NCI-H2107 treated with DMSO at 0.1 percent for 48 hours (cell line): ENCODE measurements around the gene TGFBRAP1.
A peak's percentile ranks its signal among the peaks of the same experiment; 100 is the strongest.

Experiments
- DNase-seq: peaks from one replicate; lab custom pipeline; 2025; ENCODE audit not compliant: unreplicated experiment; lab: John Stamatoyannopoulos, UW

The TGFBRAP1 gene

GRCh38 chr2:105239924-105240323 is 89.6 kb downstream of the TGFBRAP1 start:
- DNase-seq, result no peak

GRCh38 chr2:105238664-105239240 is 90.8 kb downstream of the TGFBRAP1 start:
- no peak for DNase-seq

DNA sequence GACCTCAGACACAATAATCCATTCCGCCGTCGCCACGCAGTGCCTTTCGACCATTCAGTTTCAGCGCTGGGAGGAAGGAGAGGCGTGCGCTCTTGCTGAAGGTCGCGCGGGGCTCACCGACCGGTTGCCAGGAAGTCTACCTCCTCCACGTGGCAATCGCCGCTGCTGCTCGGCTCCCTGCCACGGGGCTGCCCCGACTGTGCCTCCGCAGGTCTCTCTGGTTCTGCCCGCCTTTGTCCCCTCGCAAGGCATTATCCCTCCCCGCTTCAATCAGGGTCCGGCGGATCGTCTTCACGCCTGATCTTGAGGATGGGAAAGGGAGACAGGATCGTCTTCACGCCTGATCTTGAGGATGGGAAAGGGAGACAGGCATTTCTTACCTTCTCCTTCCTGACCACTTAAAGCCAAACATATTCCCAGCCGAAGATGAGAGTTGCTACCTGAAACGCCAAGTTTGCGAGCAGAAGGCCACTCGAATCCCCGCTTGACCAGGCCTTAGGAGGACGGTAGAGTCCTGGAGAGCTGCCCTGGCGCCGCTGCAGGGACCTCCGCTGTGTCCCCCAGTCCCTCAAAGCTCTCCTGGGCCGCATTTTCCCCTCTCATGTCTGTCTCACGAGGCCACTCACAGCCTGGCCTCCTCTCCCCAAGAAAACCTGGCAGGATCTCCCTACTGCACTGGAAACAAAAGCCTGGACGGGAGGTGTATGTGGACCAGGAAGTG is 92.3 kb downstream of the TGFBRAP1 start:
- DNase-seq, result no peak

DNA sequence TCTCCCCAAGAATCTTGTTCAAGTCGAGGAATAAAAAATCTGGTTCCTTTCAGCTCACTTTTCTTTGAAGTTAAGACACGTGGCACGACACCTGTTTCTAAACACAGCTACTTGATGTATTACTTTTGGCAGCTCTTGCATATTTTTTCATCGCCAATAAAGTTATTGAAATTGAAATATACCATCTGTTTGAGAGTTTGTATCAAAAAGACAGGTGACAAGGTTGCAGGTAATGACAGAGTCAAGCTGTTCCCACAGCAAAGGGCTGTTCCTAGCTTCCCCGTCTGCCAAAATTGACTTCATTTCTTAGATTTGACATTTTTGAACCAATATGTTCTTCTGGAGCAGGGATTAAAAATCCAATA is 93.5 kb downstream of the TGFBRAP1 start:
- DNase-seq, result no peak

DNA sequence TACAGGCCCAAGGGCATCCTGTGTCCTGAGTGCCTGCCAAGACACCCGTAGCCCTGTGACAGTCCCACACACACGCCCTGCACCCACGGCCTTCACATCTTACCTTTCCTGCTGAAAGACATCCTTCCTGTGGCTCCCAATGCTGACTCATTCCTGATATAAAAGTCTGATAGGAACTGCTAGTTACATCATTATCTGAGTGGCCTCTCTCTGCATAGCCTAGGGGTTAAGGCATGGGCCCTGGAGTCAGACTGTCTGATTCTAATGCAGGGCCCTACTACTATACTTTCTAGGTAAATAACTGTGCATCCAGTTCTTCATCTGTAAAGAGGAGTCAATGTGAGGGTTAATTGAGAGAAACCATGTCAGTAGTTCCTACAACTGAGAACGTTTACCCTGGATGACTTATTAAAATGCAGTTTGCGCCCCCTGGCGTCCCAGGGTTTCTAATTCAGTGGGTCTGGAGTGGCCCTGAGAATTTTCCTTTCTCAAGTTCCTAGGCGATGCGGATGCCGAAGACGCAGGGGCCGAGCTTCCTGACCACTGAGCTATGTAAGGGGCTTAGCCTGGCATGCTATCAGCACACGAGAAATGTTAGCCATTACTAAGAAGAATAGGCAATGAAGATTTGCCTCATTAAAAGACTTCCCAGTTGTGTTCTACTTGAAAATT is 94.0 kb downstream of the TGFBRAP1 start:
- peak; percentile 40 for DNase-seq

DNA sequence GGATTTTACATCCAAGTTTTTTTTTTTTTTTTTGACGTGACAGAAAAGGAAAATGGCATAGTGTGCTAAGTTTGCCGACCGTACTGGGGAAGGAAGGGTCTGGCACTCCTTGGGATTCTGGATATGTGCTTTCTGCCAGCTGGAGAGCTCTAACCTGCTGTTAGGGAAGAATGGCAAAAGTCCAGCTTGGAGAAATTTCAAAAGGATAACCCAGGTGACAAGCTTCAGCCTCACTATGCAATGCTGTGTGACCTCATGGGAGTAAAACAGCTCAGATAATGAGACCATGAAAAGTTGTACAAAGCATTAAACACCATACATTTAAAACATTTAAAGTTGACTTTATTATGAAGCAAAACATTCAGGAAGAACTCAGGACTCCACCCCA is 98.3 kb downstream of the TGFBRAP1 start:
- no peak for DNase-seq

DNA sequence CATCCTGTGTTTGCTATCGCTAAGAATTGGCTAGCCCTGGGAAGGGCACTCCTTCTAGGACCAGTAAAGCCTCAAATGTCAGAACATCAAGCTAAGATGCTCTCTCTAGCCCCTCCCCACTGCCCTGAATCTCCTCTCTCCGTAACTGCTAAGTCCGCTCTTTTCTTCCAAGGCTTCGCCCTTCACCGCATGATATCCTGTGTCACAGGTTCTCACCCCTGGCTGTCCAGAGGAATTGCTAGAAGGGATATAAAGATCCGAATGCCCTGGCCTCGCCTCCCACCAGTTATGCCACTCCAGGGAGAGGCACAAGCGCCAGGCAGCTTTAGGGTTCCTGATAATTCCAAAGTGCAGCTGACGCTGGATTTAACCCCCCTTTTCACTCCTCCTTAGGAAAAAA is 105.1 kb downstream of the TGFBRAP1 start:
- no peak for DNase-seq

DNA sequence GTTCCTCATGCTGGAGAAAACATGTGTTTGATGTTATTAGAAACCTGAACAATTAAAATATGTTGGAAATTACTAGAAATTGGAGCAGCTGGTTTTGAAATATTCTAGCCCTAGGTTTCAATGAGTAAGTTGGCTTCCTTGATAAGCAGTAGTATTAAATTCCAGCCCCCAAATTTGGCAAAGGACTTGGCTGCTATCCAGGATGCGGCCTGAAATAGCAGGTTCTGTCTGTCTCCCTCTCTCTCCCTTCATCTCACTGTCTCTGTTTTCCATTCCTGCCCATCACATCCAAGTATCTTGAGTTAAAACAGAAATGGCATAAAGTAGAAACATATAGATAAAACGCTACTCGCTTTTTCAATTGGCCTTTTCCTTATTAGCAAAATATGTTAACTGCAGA is 108.9 kb downstream of the TGFBRAP1 start:
- DNase-seq, result no peak

- DNase-seq, result no peak
Observed at GRCh38 chr2:105215586-105216192, 113.8 kb downstream of the TGFBRAP1 start.
